H9 (cell line): ENCODE data around the gene TMEM250. TPM values are rescaled to one million over a fixed set of nuclear protein-coding genes. Genes with fewer than 3 reads are reported as not detected.

Experiments used
- DNase-seq: peaks from one replicate; pipeline ENCODE4 v3.0.0-alpha.2; 2017
- H2AFZ ChIP-seq: one replicate; pipeline ENCODE4 v1.6.1; 2013; ENCODE audit warnings: mild to moderate bottlenecking, low read length, control low read depth, moderate library complexity
- H2AK5ac ChIP-seq: 2 replicates; pipeline ENCODE4 v1.6.1; 2013; ENCODE audit warnings: low read length, control low read depth, mixed read lengths; ENCODE audit not compliant: insufficient read length
- H2BK120ac ChIP-seq: one replicate; pipeline ENCODE4 v1.6.1; 2013; ENCODE audit warnings: low read depth, mild to moderate bottlenecking, low read length, control low read depth, inconsistent platforms; ENCODE audit not compliant: poor library complexity, severe bottlenecking
- H2BK12ac ChIP-seq: 2 replicates; pipeline ENCODE4 v1.6.1; 2013; ENCODE audit warnings: low read length, control low read depth, mixed read lengths, low read depth; ENCODE audit not compliant: insufficient read length
- H2BK15ac ChIP-seq: 2 replicates; pipeline ENCODE4 v1.6.1; 2013; ENCODE audit warnings: low read depth, low read length, control low read depth
- H2BK20ac ChIP-seq: one replicate; pipeline ENCODE4 v1.6.1; 2013; ENCODE audit warnings: low read depth, mild to moderate bottlenecking, low read length, control low read depth, inconsistent platforms; ENCODE audit not compliant: poor library complexity, severe bottlenecking
- H2BK5ac ChIP-seq: 2 replicates; pipeline ENCODE4 v1.6.1; 2013; ENCODE audit warnings: low read length, control low read depth, mixed read lengths; ENCODE audit not compliant: insufficient read length
- H3K14ac ChIP-seq: 2 replicates; pipeline ENCODE4 v1.6.1; 2013; ENCODE audit warnings: low read length, control low read depth; ENCODE audit not compliant: insufficient read depth
- H3K18ac ChIP-seq: 2 replicates; pipeline ENCODE4 v1.6.1; 2013; ENCODE audit warnings: low read depth, mild to moderate bottlenecking, mixed read lengths, low read length, control low read depth; ENCODE audit not compliant: insufficient read length
- H3K23ac ChIP-seq: 2 replicates; pipeline ENCODE4 v1.6.1; 2013; ENCODE audit warnings: low read length, control low read depth, mixed read lengths, low read depth; ENCODE audit not compliant: insufficient read length
- H3K23me2 ChIP-seq: 2 replicates; pipeline ENCODE4 v1.6.1; 2013; ENCODE audit warnings: low read depth, mild to moderate bottlenecking, mixed read lengths, low read length, control low read depth; ENCODE audit not compliant: insufficient read length, poor library complexity, severe bottlenecking
- H3K27ac ChIP-seq: 2 replicates; pipeline ENCODE4 v1.5.1; 2013; ENCODE audit warnings: low read length, control low read depth, mixed read lengths, low read depth; ENCODE audit not compliant: insufficient read length
- H3K27me3 ChIP-seq: 2 replicates; pipeline ENCODE4 v1.6.1; 2013; ENCODE audit warnings: low read length, control low read depth, inconsistent platforms; ENCODE audit not compliant: insufficient read depth
- H3K4ac ChIP-seq: 2 replicates; pipeline ENCODE4 v1.6.1; 2013; ENCODE audit warnings: low read depth, mild to moderate bottlenecking, control low read depth, inconsistent platforms, low read length, moderate library complexity
- H3K4me1 ChIP-seq: 2 replicates; pipeline ENCODE4 v1.6.1; 2013; ENCODE audit warnings: low read length, control low read depth, inconsistent platforms; ENCODE audit not compliant: insufficient read depth
- H3K4me2 ChIP-seq: 2 replicates; pipeline ENCODE4 v1.6.1; 2013; ENCODE audit warnings: low read length, control low read depth, mixed read lengths; ENCODE audit not compliant: insufficient read length, insufficient read depth
- H3K56ac ChIP-seq: 2 replicates; pipeline ENCODE4 v1.6.1; 2013; ENCODE audit warnings: low read depth, mild to moderate bottlenecking, mixed read lengths, low read length, control low read depth; ENCODE audit not compliant: insufficient read length
- H3K79me1 ChIP-seq: 2 replicates; pipeline ENCODE4 v1.6.1; 2013; ENCODE audit warnings: low read depth, mild to moderate bottlenecking, moderate library complexity, low read length, control low read depth, inconsistent platforms; ENCODE audit not compliant: insufficient read depth, poor library complexity, severe bottlenecking
- H3K79me2 ChIP-seq: 2 replicates; pipeline ENCODE4 v1.6.1; 2013; ENCODE audit warnings: low read length, control low read depth, inconsistent platforms; ENCODE audit not compliant: insufficient read depth
- H3K9ac ChIP-seq: 2 replicates; pipeline ENCODE4 v1.6.1; 2013; ENCODE audit warnings: low read length, control low read depth, mixed read lengths; ENCODE audit not compliant: insufficient read length; ENCODE audit errors: extremely low read depth
- H3K9me3 ChIP-seq: one replicate; pipeline ENCODE4 v1.6.1; 2013; ENCODE audit warnings: low read depth, low read length, inconsistent platforms; ENCODE audit not compliant: control insufficient read depth
- H3T11ph ChIP-seq: one replicate; pipeline ENCODE4 v1.6.1; 2013; ENCODE audit warnings: mild to moderate bottlenecking, low read length, control low read depth, inconsistent platforms
- H4K20me1 ChIP-seq: one replicate; pipeline ENCODE4 v1.6.1; 2013; ENCODE audit not compliant: control insufficient read depth, insufficient read length, insufficient read depth
- H4K5ac ChIP-seq: 2 replicates; pipeline ENCODE4 v1.6.1; 2013; ENCODE audit warnings: low read depth, mild to moderate bottlenecking, mixed read lengths, low read length, control low read depth; ENCODE audit not compliant: insufficient read length
- H4K8ac ChIP-seq: replicated peaks from 2 replicates; pipeline ENCODE4 v1.6.1; 2013; ENCODE audit warnings: low read length, control low read depth, mixed read lengths, low read depth; ENCODE audit not compliant: insufficient read length
- H4K91ac ChIP-seq: 2 replicates; pipeline ENCODE4 v1.6.1; 2013; ENCODE audit warnings: low read depth, mild to moderate bottlenecking, moderate library complexity, mixed read lengths, low read length, control low read depth; ENCODE audit not compliant: insufficient read length
- H3K27ac Mint-ChIP-seq, 3 experiments: 2 replicates in 2 of 3; 3 replicates in 1 of 3; pipeline ENCODE4 v1.8.0; 2020 to 2021; ENCODE audit warnings: mixed read lengths in 3 of 3, mild to moderate bottlenecking in 1 of 3, moderate library complexity in 1 of 3
- H3K27me3 Mint-ChIP-seq: 2 replicates; pipeline ENCODE4 v1.8.0; 2021; ENCODE audit warnings: low read depth, mild to moderate bottlenecking, moderate library complexity, mixed read lengths
- H3K36me3 Mint-ChIP-seq, 3 experiments: 2 replicates in 2 of 3; 3 replicates in 1 of 3; pipeline ENCODE4 v1.8.0; 2020 to 2021; ENCODE audit warnings: low read depth in 3 of 3, mixed read lengths in 3 of 3; ENCODE audit not compliant: insufficient read depth in 1 of 3
- H3K4me1 Mint-ChIP-seq, 2 experiments: 2 replicates each; pipeline ENCODE4 v1.8.0; 2020; ENCODE audit warnings: mixed read lengths in 2 of 2
- H3K4me3 Mint-ChIP-seq, 2 experiments: 2 replicates in 1 of 2; 3 replicates in 1 of 2; pipeline ENCODE4 v1.8.0; 2020 to 2021; ENCODE audit warnings: mild to moderate bottlenecking in 2 of 2, mixed read lengths in 2 of 2, moderate library complexity in 1 of 2
- H3K9me3 Mint-ChIP-seq, 2 experiments: 2 replicates in 1 of 2; 3 replicates in 1 of 2; pipeline ENCODE4 v1.8.0; 2020; ENCODE audit warnings: mild to moderate bottlenecking in 2 of 2, mixed read lengths in 2 of 2, moderate library complexity in 1 of 2
- WGBS: extraction: QIAGEN DNeasy Blood & Tissue Kit; methylation state at CpG from one replicate; pipeline ENCODE4 v1.1.7; 2013; ENCODE audit warnings: missing lambda C conversion rate, low lambda C conversion rate, mixed read lengths; ENCODE audit not compliant: insufficient read length; ENCODE audit errors: extremely low coverage; 5-methylcytosine and 5-hydroxymethylcytosine counted together
- total RNA-seq: library from RNA; stranded (reverse); gene quantifications from 2 replicates; pipeline ENCODE4 v1.2.1, GENCODE V29; 2021
- TF ChIP-seq, protein P1 (sequence below): fragments of 200-600 bp; sonication (generic); conservative IDR thresholded peaks from 3 replicates; pipeline ENCODE4 v1.8.0; 2021; ENCODE audit warnings: antibody characterized with exemption, mild to moderate bottlenecking

The TMEM250 gene
- total RNA-seq, 1 experiment from 2014 or later = 48.1 TPM

DNA sequence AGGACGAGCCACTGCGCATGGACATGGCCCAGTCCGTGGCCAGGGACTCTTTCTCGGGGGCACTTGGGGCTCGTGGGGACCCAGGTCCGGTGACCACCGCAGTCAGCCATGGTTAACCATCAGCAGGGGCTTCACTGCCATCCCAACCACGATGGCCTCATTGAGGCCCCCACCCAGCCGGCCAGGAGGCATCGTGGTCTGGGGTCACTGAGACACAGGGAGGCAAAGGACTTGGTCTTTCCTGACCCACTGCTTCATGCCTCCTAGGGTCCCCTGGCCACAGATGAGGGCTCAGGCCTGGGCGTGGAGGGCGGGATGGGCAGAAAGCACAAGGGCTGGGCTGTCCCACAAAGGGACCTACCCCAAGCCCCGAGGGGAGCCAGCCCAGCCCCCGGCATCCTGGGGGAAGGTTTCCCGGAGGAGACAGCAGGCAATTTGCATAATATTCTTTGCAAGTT lies 30.2 kb downstream of the TMEM250 start:
- Mint-ChIP-seq H3K4me1 (peaks cover 26 to 48% of the 10 kb centered on the region in 2 experiments), H3K27me3 (peaks cover 6% of the 10 kb centered on the region), H3K9me3 (no peaks in the 10 kb centered on the region), H3K4me3 (no peak overlapping the region), H3K27ac (no peak overlapping the region; a peak in 1 of 7 replicates), H3K36me3 (no peaks in the 10 kb centered on the region)
- no CpG with 5 or more reads among the region's 15 CpGs for WGBS
- Histone ChIP-seq H3K9me3 (no peaks in the 10 kb centered on the region), H2BK15ac (no peak overlapping the region), H4K8ac (no peak overlapping the region), H2BK12ac (no peak overlapping the region), H3K27me3 (no peaks in the 10 kb centered on the region), H3K79me1 (no peaks in the 10 kb centered on the region), H2AFZ (no peak overlapping the region), H3T11ph (no peak overlapping the region), H3K4me1 (no peaks in the 10 kb centered on the region), H2BK5ac (no peak overlapping the region), H4K20me1 (peaks cover 6% of the 10 kb centered on the region), H4K5ac (no peak overlapping the region), H3K14ac (no peak overlapping the region), H3K23me2 (no peaks in the 10 kb centered on the region), H3K27ac (no peak overlapping the region), H2BK120ac (no peak overlapping the region), H3K4ac (no peak overlapping the region), H3K18ac (no peak overlapping the region), H2AK5ac (no peak overlapping the region), H4K91ac (no peak overlapping the region), H2BK20ac (no peak overlapping the region), H3K23ac (no peak overlapping the region), H3K9ac (no peak overlapping the region), H3K4me2 (no peak overlapping the region), H3K56ac (no peak overlapping the region), H3K79me2 (no peaks in the 10 kb centered on the region; the same call in 1 of the 2 replicates)
- DNase-seq = peak; percentile 15
- TF ChIP-seq, protein P1, sequence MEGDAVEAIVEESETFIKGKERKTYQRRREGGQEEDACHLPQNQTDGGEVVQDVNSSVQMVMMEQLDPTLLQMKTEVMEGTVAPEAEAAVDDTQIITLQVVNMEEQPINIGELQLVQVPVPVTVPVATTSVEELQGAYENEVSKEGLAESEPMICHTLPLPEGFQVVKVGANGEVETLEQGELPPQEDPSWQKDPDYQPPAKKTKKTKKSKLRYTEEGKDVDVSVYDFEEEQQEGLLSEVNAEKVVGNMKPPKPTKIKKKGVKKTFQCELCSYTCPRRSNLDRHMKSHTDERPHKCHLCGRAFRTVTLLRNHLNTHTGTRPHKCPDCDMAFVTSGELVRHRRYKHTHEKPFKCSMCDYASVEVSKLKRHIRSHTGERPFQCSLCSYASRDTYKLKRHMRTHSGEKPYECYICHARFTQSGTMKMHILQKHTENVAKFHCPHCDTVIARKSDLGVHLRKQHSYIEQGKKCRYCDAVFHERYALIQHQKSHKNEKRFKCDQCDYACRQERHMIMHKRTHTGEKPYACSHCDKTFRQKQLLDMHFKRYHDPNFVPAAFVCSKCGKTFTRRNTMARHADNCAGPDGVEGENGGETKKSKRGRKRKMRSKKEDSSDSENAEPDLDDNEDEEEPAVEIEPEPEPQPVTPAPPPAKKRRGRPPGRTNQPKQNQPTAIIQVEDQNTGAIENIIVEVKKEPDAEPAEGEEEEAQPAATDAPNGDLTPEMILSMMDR = no peak
